ENCODE measurements around the gene GRM7. TPM values are rescaled to one million over a fixed set of nuclear protein-coding genes. Genes with fewer than 3 reads are reported as not detected.

Gene GRM7
- polyA plus RNA-seq, 3 donors: not detected

DNA sequence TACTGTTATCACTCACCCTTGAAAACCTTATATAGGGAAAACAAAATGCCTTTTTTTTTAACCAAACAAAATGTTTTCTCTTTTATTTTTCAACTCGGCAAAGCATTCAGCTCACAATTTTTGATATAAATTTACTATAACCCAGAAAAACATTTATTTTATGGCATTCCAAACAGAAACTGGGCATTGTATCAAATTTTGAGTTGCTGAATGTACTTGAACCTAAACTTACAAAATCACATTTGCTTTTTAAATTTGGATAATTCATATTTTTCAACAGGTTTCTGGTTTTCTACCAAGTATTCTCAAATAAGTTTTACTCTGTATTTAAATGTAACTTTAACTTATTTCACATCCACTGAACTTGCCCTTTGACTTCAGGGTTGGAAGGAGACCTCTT, 405.6 kb downstream of the GRM7 start:
- WGBS (ENCODE audit: insufficient coverage): no CpG with 5 or more reads among the region's 1 CpG
- TF ChIP-seq, protein P1, sequence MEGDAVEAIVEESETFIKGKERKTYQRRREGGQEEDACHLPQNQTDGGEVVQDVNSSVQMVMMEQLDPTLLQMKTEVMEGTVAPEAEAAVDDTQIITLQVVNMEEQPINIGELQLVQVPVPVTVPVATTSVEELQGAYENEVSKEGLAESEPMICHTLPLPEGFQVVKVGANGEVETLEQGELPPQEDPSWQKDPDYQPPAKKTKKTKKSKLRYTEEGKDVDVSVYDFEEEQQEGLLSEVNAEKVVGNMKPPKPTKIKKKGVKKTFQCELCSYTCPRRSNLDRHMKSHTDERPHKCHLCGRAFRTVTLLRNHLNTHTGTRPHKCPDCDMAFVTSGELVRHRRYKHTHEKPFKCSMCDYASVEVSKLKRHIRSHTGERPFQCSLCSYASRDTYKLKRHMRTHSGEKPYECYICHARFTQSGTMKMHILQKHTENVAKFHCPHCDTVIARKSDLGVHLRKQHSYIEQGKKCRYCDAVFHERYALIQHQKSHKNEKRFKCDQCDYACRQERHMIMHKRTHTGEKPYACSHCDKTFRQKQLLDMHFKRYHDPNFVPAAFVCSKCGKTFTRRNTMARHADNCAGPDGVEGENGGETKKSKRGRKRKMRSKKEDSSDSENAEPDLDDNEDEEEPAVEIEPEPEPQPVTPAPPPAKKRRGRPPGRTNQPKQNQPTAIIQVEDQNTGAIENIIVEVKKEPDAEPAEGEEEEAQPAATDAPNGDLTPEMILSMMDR (IDR thresholded peaks at IDR 0.05): no peak
- no peak overlapping the region for H3K27ac Mint-ChIP-seq

DNA sequence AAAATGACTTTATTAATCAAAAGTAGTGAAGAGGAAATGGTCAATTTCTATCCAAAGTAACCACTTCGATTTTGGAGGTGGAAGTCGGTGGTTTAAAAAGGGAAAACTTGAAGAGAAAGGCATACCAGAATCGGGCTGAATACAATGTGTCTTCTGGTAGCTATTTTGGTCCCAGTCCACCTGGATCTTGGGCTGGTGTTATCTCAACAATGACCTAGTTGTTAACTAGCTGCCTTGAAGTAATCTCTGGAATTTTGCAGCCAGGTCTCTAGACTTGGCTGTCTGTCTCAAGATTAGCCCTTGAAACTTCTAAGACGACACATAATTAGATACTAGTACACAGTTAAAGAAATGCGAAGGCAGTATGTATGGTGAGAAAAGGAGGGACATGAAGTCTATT, 409.8 kb downstream of the GRM7 start:
- H3K27me3 Mint-ChIP-seq (ENCODE audit: low read depth in 3 of 3): peaks cover 0 to 1% (median 0%) of the 10 kb centered on the region in 3 donors
- TF ChIP-seq, protein P1 (IDR thresholded peaks at IDR 0.05): no peak
- no peaks in the 10 kb centered on the region for H3K36me3 ChIP-seq (replicated peaks in 1 of 2; ENCODE audit: control insufficient read depth in 1 of 2, insufficient read depth in 2 of 2, low read length in 2 of 2)
- no peaks in the 10 kb centered on the region for H4K20me1 ChIP-seq (ENCODE audit: insufficient read depth, low read length)
- no peaks in the 10 kb centered on the region for H3K4me1 Mint-ChIP-seq
- no peak overlapping the region for H3K27ac Mint-ChIP-seq
- intact Hi-C loops (cut with micrococcal nuclease): no loop called here
- DNase-seq: no peak
- H2AFZ ChIP-seq (ENCODE audit: insufficient read depth, low read depth, low read length, poor library complexity, severe bottlenecking): no peak overlapping the region
- no peak overlapping the region for H3K27ac ChIP-seq (ENCODE audit: low read depth in 1 of 2, low read length in 2 of 2)
- no peaks in the 10 kb centered on the region for H3K36me3 Mint-ChIP-seq
- peaks cover 5 to 7% (median 6%) of the 10 kb centered on the region in 7 donors for H3K9me3 Mint-ChIP-seq
- no peaks in the 10 kb centered on the region for H3K79me2 ChIP-seq (ENCODE audit: insufficient read depth, low read length)
- no peak overlapping the region for H3K9ac ChIP-seq (ENCODE audit: insufficient read depth, low read length, poor library complexity, severe bottlenecking)
- no peaks in the 10 kb centered on the region for H3K27me3 ChIP-seq (ENCODE audit: control insufficient read depth in 2 of 2, insufficient read depth in 2 of 2, low read length in 2 of 2)
- no peak overlapping the region for H3K4me3 ChIP-seq (replicated peaks in 1 of 3; ENCODE audit: low read depth in 2 of 3, low read length in 3 of 3)
- H3K9me3 ChIP-seq (replicated peaks in 1 of 2; ENCODE audit: control insufficient read depth in 1 of 2, insufficient read depth in 1 of 2, low read length in 2 of 2): peaks cover 0 to 4% of the 10 kb centered on the region in 2 donors
- no peak overlapping the region for H3K4me2 ChIP-seq (replicated peaks; ENCODE audit: extremely low read depth, low read length, poor library complexity, severe bottlenecking)
- WGBS (ENCODE audit: insufficient coverage): 100% methylated on average over 4 of the region's 5 CpGs
- no peaks in the 10 kb centered on the region for H3K4me1 ChIP-seq (ENCODE audit: control insufficient read depth in 1 of 2, insufficient read depth in 2 of 2, low read length in 2 of 2)
- H3K4me3 Mint-ChIP-seq: no peak overlapping the region

More for the DNA sequence above, 405.6 kb downstream of the GRM7 start:
- no peaks in the 10 kb centered on the region for H3K4me1 ChIP-seq (ENCODE audit: control insufficient read depth in 1 of 2, insufficient read depth in 2 of 2, low read length in 2 of 2)
- no peaks in the 10 kb centered on the region for H3K36me3 ChIP-seq (replicated peaks in 1 of 2; ENCODE audit: control insufficient read depth in 1 of 2, insufficient read depth in 2 of 2, low read length in 2 of 2)
- H2AFZ ChIP-seq (ENCODE audit: insufficient read depth, low read depth, low read length, poor library complexity, severe bottlenecking): no peak overlapping the region
- Mint-ChIP-seq H3K4me3 (no peak overlapping the region), H3K27me3 (ENCODE audit: low read depth in 3 of 3) (peaks cover 0 to 1% (median 0%) of the 10 kb centered on the region in 3 donors), H3K9me3 (peaks cover 8 to 21% (median 17%) of the 10 kb centered on the region in 7 donors), H3K36me3 (no peaks in the 10 kb centered on the region), H3K4me1 (no peaks in the 10 kb centered on the region)
- no peak for DNase-seq
- no peak overlapping the region for H3K9ac ChIP-seq (ENCODE audit: insufficient read depth, low read length, poor library complexity, severe bottlenecking)
- H3K9me3 ChIP-seq (replicated peaks in 1 of 2; ENCODE audit: control insufficient read depth in 1 of 2, insufficient read depth in 1 of 2, low read length in 2 of 2): peaks cover 10 to 19% of the 10 kb centered on the region in 2 donors
- no peaks in the 10 kb centered on the region for H4K20me1 ChIP-seq (ENCODE audit: insufficient read depth, low read length)
- H3K79me2 ChIP-seq (ENCODE audit: insufficient read depth, low read length): no peaks in the 10 kb centered on the region
- H3K27me3 ChIP-seq (ENCODE audit: control insufficient read depth in 2 of 2, insufficient read depth in 2 of 2, low read length in 2 of 2): no peaks in the 10 kb centered on the region
- H3K4me2 ChIP-seq (replicated peaks; ENCODE audit: extremely low read depth, low read length, poor library complexity, severe bottlenecking): no peak overlapping the region
- no peak overlapping the region for H3K4me3 ChIP-seq (replicated peaks in 1 of 3; ENCODE audit: low read depth in 2 of 3, low read length in 3 of 3)
- intact Hi-C loops (cut with micrococcal nuclease): no loop called here
- no peak overlapping the region for H3K27ac ChIP-seq (ENCODE audit: low read depth in 1 of 2, low read length in 2 of 2)

Data from CD14-positive monocyte (primary cell).